Caco-2 (cell line): Measurements from ENCODE around the gene SEPTIN11. TPM values are rescaled to one million over a fixed set of nuclear protein-coding genes. Genes with fewer than 3 reads are reported as not detected.

Experiments
- BruUV-seq: library from RNA; stranded (reverse); fragments of 400-500 nt; replicated peaks from 2 replicates; lab custom pipeline; 2021; lab: Mats Ljungman, UMichigan
- CTCF ChIA-PET: fragments of 300-600 bp; sonication (Branson Sonifier 250); formaldehyde crosslinking; loops from one replicate; lab custom pipeline; 2022; ENCODE audit warnings: antibody characterized with exemption; lab: Charles Lee
- POLR2A ChIA-PET: fragments of 300-600 bp; sonication (Branson Sonifier 250); formaldehyde crosslinking; loops from one replicate; lab custom pipeline; 2022; ENCODE audit warnings: antibody characterized with exemption; lab: Charles Lee
- DNase-seq, 2 experiments: peaks; one replicate each; pipeline versions ENCODE4 v3.0.0 to v3.0.0-alpha.2; 2020 to 2022
- H3K27me3 ChIP-seq: replicated peaks from 2 replicates; pipeline ENCODE4 v1.6.0; 2011; ENCODE audit warnings: low read length; ENCODE audit not compliant: control insufficient read depth, insufficient read depth
- H3K36me3 ChIP-seq: 2 replicates; pipeline ENCODE4 v1.5.1; 2011; ENCODE audit warnings: low read length; ENCODE audit not compliant: control insufficient read depth, insufficient read depth
- H3K4me1 ChIP-seq: fragments of 250-450 bp; sonication (Bioruptor Pico); 2 replicates; pipeline ENCODE4 v1.5.1; 2020; ENCODE audit warnings: mild to moderate bottlenecking
- H3K4me3 ChIP-seq: 2 replicates; pipeline ENCODE4 v1.5.1; 2011; ENCODE audit warnings: low read depth, mild to moderate bottlenecking, control low read depth, low read length
- H3K9me3 ChIP-seq: fragments of 250-450 bp; sonication (Bioruptor Pico); 2 replicates; pipeline ENCODE4 v1.5.1; 2020; ENCODE audit warnings: mild to moderate bottlenecking, moderate library complexity
- H3K27ac Mint-ChIP-seq: one replicate; pipeline ENCODE4 v1.8.0; 2022; ENCODE audit warnings: mixed read lengths; ENCODE audit not compliant: unreplicated experiment
- H3K27me3 Mint-ChIP-seq: one replicate; pipeline ENCODE4 v1.8.0; 2022; ENCODE audit warnings: mixed read lengths; ENCODE audit not compliant: insufficient read depth, unreplicated experiment
- H3K36me3 Mint-ChIP-seq: one replicate; pipeline ENCODE4 v1.8.0; 2022; ENCODE audit warnings: mild to moderate bottlenecking, mixed read lengths; ENCODE audit not compliant: insufficient read depth, unreplicated experiment
- H3K4me1 Mint-ChIP-seq: one replicate; pipeline ENCODE4 v1.8.0; 2022; ENCODE audit warnings: low read depth, mixed read lengths; ENCODE audit not compliant: unreplicated experiment
- H3K4me3 Mint-ChIP-seq: one replicate; pipeline ENCODE4 v1.8.0; 2022; ENCODE audit warnings: mild to moderate bottlenecking, moderate library complexity, mixed read lengths; ENCODE audit not compliant: unreplicated experiment
- H3K9me3 Mint-ChIP-seq: one replicate; pipeline ENCODE4 v1.8.0; 2022; ENCODE audit warnings: mixed read lengths; ENCODE audit not compliant: unreplicated experiment
- intact Hi-C: fragments of 100-400 bp; cut with micrococcal nuclease; formaldehyde crosslinking; loops from one replicate; pipeline ENCODE4 v1.10.0; 2022; ENCODE audit not compliant: unreplicated experiment
- total RNA-seq: library from RNA; stranded (reverse); gene quantifications from 2 replicates; pipeline ENCODE4 v1.2.3, GENCODE V29; 2022
- TF ChIP-seq, protein P1 (sequence below), 2 experiments: fragments of 200-600 bp in 1 of 2; IDR thresholded peaks; 1 replicate in 1 of 2; 2 replicates in 1 of 2; pipeline versions ENCODE4 v1.5.1 to v1.8.0; 2011 to 2022; ENCODE audit warnings: antibody characterized with exemption in 1 of 2, control low read depth in 1 of 2, inconsistent platforms in 1 of 2, low read depth in 1 of 2, low read length in 1 of 2, mild to moderate bottlenecking in 1 of 2, moderate library complexity in 1 of 2; ENCODE audit not compliant: insufficient read depth in 1 of 2, severe bottlenecking in 1 of 2, unreplicated experiment in 1 of 2

The SEPTIN11 gene
- total RNA-seq, 1 experiment from 2014 or later = 127 TPM

DNA sequence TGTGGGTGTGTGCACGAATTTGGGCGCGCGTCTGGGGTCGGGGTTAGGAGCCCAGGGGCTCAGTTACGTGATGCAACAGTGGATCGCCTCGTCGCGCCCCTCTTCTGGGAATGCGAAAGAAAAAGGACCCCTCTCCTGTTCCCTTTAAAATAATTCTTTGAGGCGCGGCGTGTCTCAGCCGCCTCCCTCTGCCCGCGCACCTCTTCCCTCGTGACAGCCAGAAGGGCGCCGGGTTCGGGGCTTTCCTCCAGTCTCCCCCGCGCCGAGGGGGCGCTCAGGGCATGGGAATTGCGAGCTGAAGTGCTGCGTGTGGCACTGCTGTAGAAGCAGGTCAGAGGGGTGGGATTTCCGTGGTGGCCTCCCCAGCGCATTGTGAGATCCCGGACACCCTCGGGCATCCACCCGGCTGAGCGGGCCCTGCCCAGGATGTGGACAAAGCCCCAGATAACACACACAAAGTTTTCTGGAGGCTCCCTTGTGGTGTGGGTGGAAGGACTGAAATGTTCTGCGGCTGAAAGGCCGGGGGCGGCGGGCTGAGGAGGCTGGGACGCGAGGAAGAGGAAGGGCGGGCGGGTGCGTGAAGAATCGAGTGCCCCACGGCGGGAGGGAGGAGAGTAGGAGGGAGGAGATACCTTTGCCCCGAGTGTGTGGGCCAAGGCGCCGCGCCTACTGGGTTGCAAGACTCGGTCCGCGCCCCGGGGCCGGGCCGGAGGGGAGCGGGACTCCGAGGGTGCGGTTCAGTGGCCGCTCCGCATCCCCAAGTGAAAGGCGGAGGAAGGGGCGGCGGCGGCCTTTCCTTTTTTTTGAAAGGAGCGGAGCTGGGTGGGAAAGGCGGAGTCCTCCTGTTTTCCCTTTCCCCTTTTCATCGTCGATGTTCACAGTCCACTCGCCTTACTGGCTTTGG, 752 bp downstream of the SEPTIN11 start:
- TF ChIP-seq, protein P1, sequence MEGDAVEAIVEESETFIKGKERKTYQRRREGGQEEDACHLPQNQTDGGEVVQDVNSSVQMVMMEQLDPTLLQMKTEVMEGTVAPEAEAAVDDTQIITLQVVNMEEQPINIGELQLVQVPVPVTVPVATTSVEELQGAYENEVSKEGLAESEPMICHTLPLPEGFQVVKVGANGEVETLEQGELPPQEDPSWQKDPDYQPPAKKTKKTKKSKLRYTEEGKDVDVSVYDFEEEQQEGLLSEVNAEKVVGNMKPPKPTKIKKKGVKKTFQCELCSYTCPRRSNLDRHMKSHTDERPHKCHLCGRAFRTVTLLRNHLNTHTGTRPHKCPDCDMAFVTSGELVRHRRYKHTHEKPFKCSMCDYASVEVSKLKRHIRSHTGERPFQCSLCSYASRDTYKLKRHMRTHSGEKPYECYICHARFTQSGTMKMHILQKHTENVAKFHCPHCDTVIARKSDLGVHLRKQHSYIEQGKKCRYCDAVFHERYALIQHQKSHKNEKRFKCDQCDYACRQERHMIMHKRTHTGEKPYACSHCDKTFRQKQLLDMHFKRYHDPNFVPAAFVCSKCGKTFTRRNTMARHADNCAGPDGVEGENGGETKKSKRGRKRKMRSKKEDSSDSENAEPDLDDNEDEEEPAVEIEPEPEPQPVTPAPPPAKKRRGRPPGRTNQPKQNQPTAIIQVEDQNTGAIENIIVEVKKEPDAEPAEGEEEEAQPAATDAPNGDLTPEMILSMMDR (IDR thresholded peaks at IDR 0.05; ENCODE audit: insufficient read depth in 1 of 2, low read depth in 1 of 2, low read length in 1 of 2, severe bottlenecking in 1 of 2, unreplicated experiment in 1 of 2) = no peak
- no peaks in the 10 kb centered on the region for H3K9me3 Mint-ChIP-seq
- H3K4me3 Mint-ChIP-seq = peak overlapping the region; percentile 100
- H3K36me3 ChIP-seq = no peaks in the 10 kb centered on the region
- peak overlapping the region; percentile 94 for H3K4me3 ChIP-seq
- no peaks in the 10 kb centered on the region for H3K27me3 ChIP-seq
- POLR2A ChIA-PET = interaction anchor here (0.6 to 1.0 kb wide), 6 partner anchors 30 to 644 kb away, joined by 3 to 8 read pairs (median 3); no protein-coding TSS in a partner anchor
- no peaks in the 10 kb centered on the region for H3K27me3 Mint-ChIP-seq
- H3K27ac Mint-ChIP-seq = peak overlapping the region; percentile 97
- peaks cover 5% of the 10 kb centered on the region; the same call in 1 of the 2 replicates for H3K4me1 ChIP-seq
- CTCF ChIA-PET = interaction anchor here (0.6 to 1.1 kb wide), 4 partner anchors 52 to 342 kb away, joined by 3 to 7 read pairs (median 3); partner anchors contain the start of gene SOWAHB
- BruUV-seq = no TSS peak
- H3K4me1 Mint-ChIP-seq = peaks cover 12% of the 10 kb centered on the region
- peaks cover 39% of the 10 kb centered on the region for H3K36me3 Mint-ChIP-seq
- H3K9me3 ChIP-seq = no peaks in the 10 kb centered on the region
- intact Hi-C loops = loop anchor here (1.0 kb wide), 2 partner anchors 34 to 94 kb away; no protein-coding TSS in a partner anchor
- peak; percentile 49 to 56 for DNase-seq

GRCh38 chr4:76950956-76951671, 1.6 kb downstream of the SEPTIN11 start:
- Mint-ChIP-seq H3K27ac (peak overlapping the region; percentile 97), H3K27me3 (no peaks in the 10 kb centered on the region), H3K9me3 (no peaks in the 10 kb centered on the region), H3K4me3 (peak overlapping the region; percentile 100), H3K36me3 (peaks cover 39% of the 10 kb centered on the region), H3K4me1 (peaks cover 12% of the 10 kb centered on the region)
- BruUV-seq = TSS peak; percentile 21
- CTCF ChIA-PET = interaction anchor here (0.6 to 0.9 kb wide), 2 partner anchors 52 to 102 kb away, joined by 3 read pairs; no protein-coding TSS in a partner anchor
- intact Hi-C loops = loop anchor here (1.0 kb wide), 2 partner anchors 33 to 93 kb away; no protein-coding TSS in a partner anchor
- H3K4me1 ChIP-seq = peaks cover 5% of the 10 kb centered on the region; the same call in 1 of the 2 replicates
- POLR2A ChIA-PET = no interaction called here
- H3K36me3 ChIP-seq = no peaks in the 10 kb centered on the region
- peak in 1 of 2 experiments; percentile 44 for DNase-seq
- H3K4me3 ChIP-seq = peak overlapping the region; percentile 94
- TF ChIP-seq, protein P1 (IDR thresholded peaks at IDR 0.05; ENCODE audit: insufficient read depth in 1 of 2, low read depth in 1 of 2, low read length in 1 of 2, severe bottlenecking in 1 of 2, unreplicated experiment in 1 of 2) = no peak
- H3K27me3 ChIP-seq = no peaks in the 10 kb centered on the region
- no peaks in the 10 kb centered on the region for H3K9me3 ChIP-seq

DNA sequence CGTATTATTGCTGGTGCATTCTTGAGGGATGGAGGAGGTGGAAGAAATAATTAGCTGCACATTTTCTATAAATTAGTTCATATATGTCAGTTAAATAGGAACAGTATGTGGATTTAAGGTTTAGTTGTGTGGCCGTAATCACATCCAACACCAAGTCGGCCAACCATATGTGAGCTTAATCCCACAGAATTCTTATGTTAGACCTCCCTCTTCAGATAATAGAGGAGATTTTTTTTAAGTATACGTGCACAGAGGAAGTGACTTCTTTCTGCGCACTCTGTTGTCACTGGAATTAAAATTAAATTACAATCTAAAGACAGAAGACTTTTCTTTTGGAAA, 2.1 kb downstream of the SEPTIN11 start:
- POLR2A ChIA-PET = no interaction called here
- intact Hi-C loops = no loop called here

More for the DNA sequence above, 2.1 kb downstream of the SEPTIN11 start:
- Histone ChIP-seq H3K4me1 (peaks cover 8% of the 10 kb centered on the region), H3K9me3 (no peaks in the 10 kb centered on the region), H3K36me3 (no peaks in the 10 kb centered on the region), H3K4me3 (peak overlapping the region; percentile 8; the same call in 1 of the 2 replicates), H3K27me3 (no peaks in the 10 kb centered on the region)
- Mint-ChIP-seq H3K9me3 (no peaks in the 10 kb centered on the region), H3K4me1 (peaks cover 15% of the 10 kb centered on the region), H3K36me3 (peaks cover 39% of the 10 kb centered on the region), H3K4me3 (peak overlapping the region; percentile 100), H3K27me3 (no peaks in the 10 kb centered on the region), H3K27ac (peak overlapping the region; percentile 97)
- TF ChIP-seq, protein P1 (IDR thresholded peaks at IDR 0.05; ENCODE audit: insufficient read depth in 1 of 2, low read depth in 1 of 2, low read length in 1 of 2, severe bottlenecking in 1 of 2, unreplicated experiment in 1 of 2) = no peak
- CTCF ChIA-PET = no interaction called here
- DNase-seq = no peak
- no TSS peak for BruUV-seq
